K562 (cell line): ENCODE results near the gene MYO1A. TPM values are rescaled to one million over a fixed set of nuclear protein-coding genes. Genes with fewer than 3 reads are reported as not detected.

Source experiments
- BRD9 ChIP-seq: fragments of 450-650 bp; IDR thresholded peaks from 2 replicates; pipeline ENCODE4 v1.6.1; 2018; ENCODE audit warnings: low read depth; ENCODE audit not compliant: partially characterized antibody
- BRF2 ChIP-seq: IDR thresholded peaks from 3 replicates; pipeline ENCODE4 v1.6.1; 2011; ENCODE audit warnings: borderline replicate concordance, mild to moderate bottlenecking; ENCODE audit not compliant: insufficient read length, insufficient read depth
- E2F1 ChIP-seq: sonication (generic); formaldehyde crosslinking; IDR thresholded peaks from 2 replicates; pipeline ENCODE4 v1.8.1; 2023; ENCODE audit warnings: mild to moderate bottlenecking, missing genetic modification reagents, moderate library complexity
- GTF2B ChIP-seq: IDR thresholded peaks from 2 replicates; pipeline ENCODE4 v1.6.1; 2011; ENCODE audit not compliant: insufficient read length; ENCODE audit errors: extremely low read depth
- KDM2B ChIP-seq: fragments of 250-450 bp; sonication (Bioruptor Pico); IDR thresholded peaks from 2 replicates; pipeline ENCODE4 v1.8.0; 2021; ENCODE audit warnings: mild to moderate bottlenecking, moderate library complexity
- PHB2 ChIP-seq: fragments of 450-650 bp; IDR thresholded peaks from 2 replicates; pipeline ENCODE4 v1.6.1; 2017; ENCODE audit warnings: low read depth
- PHTF2 ChIP-seq: fragments of 250-450 bp; sonication (Bioruptor Pico); IDR thresholded peaks from 2 replicates; pipeline ENCODE4 v1.5.0; 2021; ENCODE audit warnings: mild to moderate bottlenecking
- SLC30A9 ChIP-seq: fragments of 250-450 bp; sonication (Bioruptor Pico); IDR thresholded peaks from 2 replicates; pipeline ENCODE4 v1.8.0; 2022; ENCODE audit warnings: mild to moderate bottlenecking, moderate library complexity
- TAF1 ChIP-seq: IDR thresholded peaks from 2 replicates; pipeline ENCODE4 v1.6.1; 2011; ENCODE audit warnings: mild to moderate bottlenecking, low read length, moderate library complexity; ENCODE audit not compliant: insufficient read depth, control insufficient read depth, severe bottlenecking; ENCODE audit errors: extremely low read depth
- ZNF280B ChIP-seq: fragments of 250-450 bp; sonication (Bioruptor Pico); IDR thresholded peaks from 2 replicates; pipeline ENCODE4 v1.5.1; 2021; ENCODE audit warnings: mild to moderate bottlenecking
- ZNF766 ChIP-seq: fragments of 200-800 bp; sonication (Bioruptor generic); conservative IDR thresholded peaks from 2 replicates; pipeline ENCODE4 v1.6.1; 2016; ENCODE audit warnings: missing genetic modification characterization, missing compliant biosample characterization
- ZNF778 ChIP-seq: fragments of 450-650 bp; formaldehyde crosslinking; IDR thresholded peaks from 2 replicates; pipeline ENCODE4 v1.4.0; 2020; ENCODE audit warnings: mild to moderate bottlenecking, moderate library complexity
- polyA plus RNA-seq, 8 experiments: library from polyadenylated mRNA; depleted of rRNA in 4 of 8; stranded (reverse) in 5 of 8; unstranded in 3 of 8; fragments of >200 nt; fragmentation: Nextera tagmentation in 2 of 8; fragmentation: Illumina TruSeq in 1 of 8; extraction: Ambion mirVana in 2 of 8; extraction: Trizol in 1 of 8; gene quantifications; 2 replicates each; pipeline versions ENCODE4 v1.2.1 to v1.2.3, GENCODE V29; 2011 to 2014; ENCODE audit warnings: inconsistent platforms in 1 of 8, missing spikeins in 1 of 8
- total RNA-seq, 7 experiments: library from RNA; depleted of rRNA in 6 of 7; stranded (reverse); fragments of >200 nt in 6 of 7; fragmentation: Illumina TruSeq in 2 of 7; extraction: Trizol in 2 of 7; gene quantifications; 2 replicates each; pipeline versions ENCODE4 v1.2.1 to v1.2.3, GENCODE V29; 2011 to 2021; ENCODE audit warnings: low replicate concordance in 1 of 7
- TF ChIP-seq, protein P1 (sequence below): fragments of 450-650 bp; formaldehyde crosslinking; IDR thresholded peaks from 2 replicates; pipeline ENCODE4 v1.4.0; 2020; ENCODE audit warnings: mild to moderate bottlenecking, mixed read lengths
- TF ChIP-seq, protein P2 (sequence below): sonication (generic); formaldehyde crosslinking; IDR thresholded peaks from 2 replicates; pipeline ENCODE4 v1.8.0; 2022; ENCODE audit warnings: mild to moderate bottlenecking, missing genetic modification reagents
- TF ChIP-seq, protein P3 (sequence below): sonication (generic); formaldehyde crosslinking; IDR thresholded peaks from 2 replicates; pipeline ENCODE4 v1.8.0; 2022; ENCODE audit warnings: mild to moderate bottlenecking, missing genetic modification reagents

The MYO1A gene
- total and polyA plus RNA-seq, 9 of the 15 experiments (the other 6 are each of a cell fraction or from before 2014, with no cell fraction given) = 0.03 to 0.29 (median 0.14) TPM; not detected in 2

GRCh38 chr12:56988207-56988739 is 61.7 kb downstream of the MYO1A start (continued):
- TF ChIP-seq, protein P1, sequence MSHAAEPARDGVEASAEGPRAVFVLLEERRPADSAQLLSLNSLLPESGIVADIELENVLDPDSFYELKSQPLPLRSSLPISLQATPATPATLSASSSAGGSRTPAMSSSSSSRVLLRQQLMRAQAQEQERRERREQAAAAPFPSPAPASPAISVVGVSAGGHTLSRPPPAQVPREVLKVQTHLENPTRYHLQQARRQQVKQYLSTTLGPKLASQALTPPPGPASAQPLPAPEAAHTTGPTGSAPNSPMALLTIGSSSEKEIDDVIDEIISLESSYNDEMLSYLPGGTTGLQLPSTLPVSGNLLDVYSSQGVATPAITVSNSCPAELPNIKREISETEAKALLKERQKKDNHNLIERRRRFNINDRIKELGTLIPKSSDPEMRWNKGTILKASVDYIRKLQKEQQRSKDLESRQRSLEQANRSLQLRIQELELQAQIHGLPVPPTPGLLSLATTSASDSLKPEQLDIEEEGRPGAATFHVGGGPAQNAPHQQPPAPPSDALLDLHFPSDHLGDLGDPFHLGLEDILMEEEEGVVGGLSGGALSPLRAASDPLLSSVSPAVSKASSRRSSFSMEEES (CRISPR knock-in tag) = no peak
- TF ChIP-seq KDM2B (CRISPR knock-in tag) (no peak), SLC30A9 (CRISPR knock-in tag) (no peak), PHTF2 (no peak), PHB2 (peak; percentile 95), ZNF280B (CRISPR knock-in tag) (no peak), ZNF778 (CRISPR knock-in tag) (no peak), TAF1 (peak; percentile 37), BRD9 (peak; percentile 95), E2F1 (CRISPR knock-in tag) (no peak), GTF2B (no peak), BRF2 (no peak), ZNF766 (CRISPR knock-in tag) (peak; percentile 83)
- TF ChIP-seq, protein P2, sequence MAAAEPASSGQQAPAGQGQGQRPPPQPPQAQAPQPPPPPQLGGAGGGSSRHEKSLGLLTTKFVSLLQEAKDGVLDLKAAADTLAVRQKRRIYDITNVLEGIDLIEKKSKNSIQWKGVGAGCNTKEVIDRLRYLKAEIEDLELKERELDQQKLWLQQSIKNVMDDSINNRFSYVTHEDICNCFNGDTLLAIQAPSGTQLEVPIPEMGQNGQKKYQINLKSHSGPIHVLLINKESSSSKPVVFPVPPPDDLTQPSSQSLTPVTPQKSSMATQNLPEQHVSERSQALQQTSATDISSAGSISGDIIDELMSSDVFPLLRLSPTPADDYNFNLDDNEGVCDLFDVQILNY (CRISPR knock-in tag) = no peak
- TF ChIP-seq, protein P3, sequence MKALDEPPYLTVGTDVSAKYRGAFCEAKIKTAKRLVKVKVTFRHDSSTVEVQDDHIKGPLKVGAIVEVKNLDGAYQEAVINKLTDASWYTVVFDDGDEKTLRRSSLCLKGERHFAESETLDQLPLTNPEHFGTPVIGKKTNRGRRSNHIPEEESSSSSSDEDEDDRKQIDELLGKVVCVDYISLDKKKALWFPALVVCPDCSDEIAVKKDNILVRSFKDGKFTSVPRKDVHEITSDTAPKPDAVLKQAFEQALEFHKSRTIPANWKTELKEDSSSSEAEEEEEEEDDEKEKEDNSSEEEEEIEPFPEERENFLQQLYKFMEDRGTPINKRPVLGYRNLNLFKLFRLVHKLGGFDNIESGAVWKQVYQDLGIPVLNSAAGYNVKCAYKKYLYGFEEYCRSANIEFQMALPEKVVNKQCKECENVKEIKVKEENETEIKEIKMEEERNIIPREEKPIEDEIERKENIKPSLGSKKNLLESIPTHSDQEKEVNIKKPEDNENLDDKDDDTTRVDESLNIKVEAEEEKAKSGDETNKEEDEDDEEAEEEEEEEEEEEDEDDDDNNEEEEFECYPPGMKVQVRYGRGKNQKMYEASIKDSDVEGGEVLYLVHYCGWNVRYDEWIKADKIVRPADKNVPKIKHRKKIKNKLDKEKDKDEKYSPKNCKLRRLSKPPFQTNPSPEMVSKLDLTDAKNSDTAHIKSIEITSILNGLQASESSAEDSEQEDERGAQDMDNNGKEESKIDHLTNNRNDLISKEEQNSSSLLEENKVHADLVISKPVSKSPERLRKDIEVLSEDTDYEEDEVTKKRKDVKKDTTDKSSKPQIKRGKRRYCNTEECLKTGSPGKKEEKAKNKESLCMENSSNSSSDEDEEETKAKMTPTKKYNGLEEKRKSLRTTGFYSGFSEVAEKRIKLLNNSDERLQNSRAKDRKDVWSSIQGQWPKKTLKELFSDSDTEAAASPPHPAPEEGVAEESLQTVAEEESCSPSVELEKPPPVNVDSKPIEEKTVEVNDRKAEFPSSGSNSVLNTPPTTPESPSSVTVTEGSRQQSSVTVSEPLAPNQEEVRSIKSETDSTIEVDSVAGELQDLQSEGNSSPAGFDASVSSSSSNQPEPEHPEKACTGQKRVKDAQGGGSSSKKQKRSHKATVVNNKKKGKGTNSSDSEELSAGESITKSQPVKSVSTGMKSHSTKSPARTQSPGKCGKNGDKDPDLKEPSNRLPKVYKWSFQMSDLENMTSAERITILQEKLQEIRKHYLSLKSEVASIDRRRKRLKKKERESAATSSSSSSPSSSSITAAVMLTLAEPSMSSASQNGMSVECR (CRISPR knock-in tag) = no peak
